HG02610 (cell line): ENCODE data around the gene PDZD8.
"Not testable (repeated sequence)": the region's sequence is repeated elsewhere in the genome, so short reads cannot be mapped to it uniquely, and the experiment has no call there.

ENCODE experiments used
- ATAC-seq: cut with Tn5 transposase; IDR thresholded peaks from one replicate; pipeline ENCODE4 v1.9.1; 2021; ENCODE audit warnings: mild to moderate bottlenecking, moderate library complexity; ENCODE audit not compliant: unreplicated experiment

PDZD8 gene

GRCh38 chr10:117350909-117351308 lies 24.3 kb downstream of the PDZD8 start:
- ATAC-seq = peak; percentile 75

- no peak for ATAC-seq
Measured at GRCh38 chr10:117348236-117348635, 27.0 kb downstream of the PDZD8 start.

- no peak for ATAC-seq
Measured at GRCh38 chr10:117346574-117346973, 28.7 kb downstream of the PDZD8 start.

- no peak for ATAC-seq
Measured at GRCh38 chr10:117345143-117345542, 30.1 kb downstream of the PDZD8 start.

- no peak for ATAC-seq
Measured at GRCh38 chr10:117342641-117343040, 32.6 kb downstream of the PDZD8 start.

GRCh38 chr10:117341061-117341460 lies 34.2 kb downstream of the PDZD8 start:
- ATAC-seq = no peak

- no peak for ATAC-seq
Measured at GRCh38 chr10:117339979-117340378, 35.3 kb downstream of the PDZD8 start.

- no peak for ATAC-seq
Measured at GRCh38 chr10:117339578-117339977, 35.7 kb downstream of the PDZD8 start.

GRCh38 chr10:117334926-117335325 lies 40.3 kb downstream of the PDZD8 start:
- no peak for ATAC-seq

- ATAC-seq = no peak
Measured at GRCh38 chr10:117334066-117334465, 41.2 kb downstream of the PDZD8 start.

- no peak for ATAC-seq
Measured at GRCh38 chr10:117327262-117327661, 48.0 kb downstream of the PDZD8 start.

- ATAC-seq = no peak
Measured at GRCh38 chr10:117324367-117324766, 50.9 kb downstream of the PDZD8 start.

- ATAC-seq = no peak
Measured at GRCh38 chr10:117322260-117322659, 53.0 kb downstream of the PDZD8 start.

GRCh38 chr10:117320050-117320665 lies 55.1 kb downstream of the PDZD8 start:
- no peak for ATAC-seq

GRCh38 chr10:117318909-117319308 lies 56.3 kb downstream of the PDZD8 start:
- no peak for ATAC-seq

GRCh38 chr10:117316701-117317100 lies 58.5 kb downstream of the PDZD8 start:
- ATAC-seq = no peak

- ATAC-seq = no peak
Measured at GRCh38 chr10:117313641-117314040, 61.6 kb downstream of the PDZD8 start.

GRCh38 chr10:117312430-117312829 lies 62.8 kb downstream of the PDZD8 start:
- ATAC-seq = no peak

- ATAC-seq = no peak
Measured at GRCh38 chr10:117311261-117311660, 64.0 kb downstream of the PDZD8 start.

- no peak for ATAC-seq
Measured at GRCh38 chr10:117306674-117307073, 68.6 kb downstream of the PDZD8 start.

GRCh38 chr10:117303451-117303850 lies 71.8 kb downstream of the PDZD8 start:
- not testable (repeated sequence) for ATAC-seq

- no peak for ATAC-seq
Measured at GRCh38 chr10:117300671-117301070, 74.6 kb downstream of the PDZD8 start.

GRCh38 chr10:117299435-117299834 lies 75.8 kb downstream of the PDZD8 start:
- ATAC-seq = no peak
